Nephron progenitor cell (in vitro differentiated cells): Measurements from ENCODE around the gene DNAH17.

ENCODE experiments used
- DNase-seq: peaks from one replicate; pipeline ENCODE4 v3.0.0; 2021
- H3K27ac Mint-ChIP-seq: 2 replicates; pipeline ENCODE4 v1.8.0; 2021; ENCODE audit warnings: mild to moderate bottlenecking, moderate library complexity, mixed read lengths
- H3K27me3 Mint-ChIP-seq: 2 replicates; pipeline ENCODE4 v1.8.0; 2021; ENCODE audit warnings: mild to moderate bottlenecking, low read depth, mixed read lengths; ENCODE audit not compliant: poor library complexity
- H3K36me3 Mint-ChIP-seq: 2 replicates; pipeline ENCODE4 v1.8.0; 2021; ENCODE audit warnings: low read depth, mixed read lengths
- H3K4me1 Mint-ChIP-seq: 2 replicates; pipeline ENCODE4 v1.8.0; 2021; ENCODE audit warnings: mixed read lengths
- H3K4me3 Mint-ChIP-seq: 2 replicates; pipeline ENCODE4 v1.8.0; 2021; ENCODE audit warnings: mild to moderate bottlenecking, moderate library complexity, mixed read lengths
- H3K9me3 Mint-ChIP-seq: 2 replicates; pipeline ENCODE4 v1.8.0; 2021; ENCODE audit warnings: mild to moderate bottlenecking, moderate library complexity, mixed read lengths
- CTCF ChIP-seq: fragments of 200-600 bp; sonication (generic); IDR thresholded peaks from 2 replicates; pipeline ENCODE4 v1.5.0; 2021; ENCODE audit warnings: antibody characterized with exemption

The DNAH17 gene

GRCh38 chr17:78599419-78599818 lies 22.2 kb upstream of the DNAH17 start:
- Mint-ChIP-seq H3K27me3 (peaks cover 6% of the 10 kb centered on the region), H3K9me3 (no peaks in the 10 kb centered on the region), H3K4me1 (peaks cover 22% of the 10 kb centered on the region), H3K27ac (no peak overlapping the region), H3K4me3 (no peak overlapping the region), H3K36me3 (no peaks in the 10 kb centered on the region)
- TF ChIP-seq CTCF = no peak
- DNase-seq = no peak

- TF ChIP-seq CTCF = no peak
- Mint-ChIP-seq H3K9me3 (no peaks in the 10 kb centered on the region), H3K27ac (no peak overlapping the region), H3K4me1 (peaks cover 22% of the 10 kb centered on the region), H3K27me3 (peaks cover 6% of the 10 kb centered on the region), H3K36me3 (no peaks in the 10 kb centered on the region), H3K4me3 (no peak overlapping the region)
- DNase-seq = no peak
These were observed 20.8 kb upstream of the DNAH17 start for GRCh38 chr17:78598013-78598471.

GRCh38 chr17:78596871-78597764 lies 19.9 kb upstream of the DNAH17 start:
- no peaks in the 10 kb centered on the region for H3K9me3 Mint-ChIP-seq
- no peak overlapping the region for H3K27ac Mint-ChIP-seq
- no peak for TF ChIP-seq CTCF
- no peaks in the 10 kb centered on the region for H3K36me3 Mint-ChIP-seq
- DNase-seq = no peak
- H3K4me3 Mint-ChIP-seq = no peak overlapping the region
- H3K27me3 Mint-ChIP-seq = peaks cover 6% of the 10 kb centered on the region
- peaks cover 27% of the 10 kb centered on the region for H3K4me1 Mint-ChIP-seq

GRCh38 chr17:78595135-78595810 lies 18.1 kb upstream of the DNAH17 start:
- Mint-ChIP-seq H3K4me3 (no peak overlapping the region), H3K4me1 (peaks cover 30% of the 10 kb centered on the region), H3K27ac (no peak overlapping the region), H3K27me3 (peaks cover 6% of the 10 kb centered on the region), H3K9me3 (no peaks in the 10 kb centered on the region), H3K36me3 (no peaks in the 10 kb centered on the region)
- no peak for DNase-seq
- TF ChIP-seq CTCF = no peak

GRCh38 chr17:78592991-78593329 lies 15.8 kb upstream of the DNAH17 start:
- Mint-ChIP-seq H3K4me1 (peaks cover 20% of the 10 kb centered on the region), H3K27ac (no peak overlapping the region), H3K36me3 (no peaks in the 10 kb centered on the region), H3K9me3 (no peaks in the 10 kb centered on the region), H3K27me3 (peaks cover 6% of the 10 kb centered on the region), H3K4me3 (no peak overlapping the region)
- no peak for TF ChIP-seq CTCF
- no peak for DNase-seq
